HG03196 (cell line): ENCODE measurements around the gene BLMH.
"Not testable (repeated sequence)": the region's sequence is repeated elsewhere in the genome, so short reads cannot be mapped to it uniquely, and the experiment has no call there.

Source experiments
- ATAC-seq: cut with Tn5 transposase; IDR thresholded peaks from one replicate; pipeline ENCODE4 v1.9.1; 2021; ENCODE audit not compliant: unreplicated experiment

Gene BLMH

GRCh38 chr17:30230596-30231125, 61.1 kb downstream of the BLMH start:
- no peak for ATAC-seq

DNA sequence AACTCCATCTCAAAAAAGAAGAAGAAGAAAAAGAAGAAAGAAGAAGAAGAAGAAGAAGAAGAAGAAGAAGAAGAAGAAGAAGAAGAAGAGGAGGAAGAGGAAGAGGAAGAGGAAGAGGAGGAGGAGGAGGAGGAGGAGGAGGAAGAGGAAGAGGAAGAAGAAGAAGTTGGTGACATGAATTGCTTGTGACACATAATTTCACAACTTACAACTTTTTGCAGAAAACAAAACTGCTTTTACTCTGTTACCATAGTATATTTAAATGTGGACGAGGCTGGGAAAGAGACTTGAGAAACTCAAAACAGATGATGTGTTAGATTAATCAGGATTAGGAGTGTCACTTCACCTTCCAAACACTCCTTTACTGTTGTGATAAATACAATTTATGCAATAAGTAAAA, 61.7 kb downstream of the BLMH start:
- ATAC-seq, result not testable (repeated sequence)

DNA sequence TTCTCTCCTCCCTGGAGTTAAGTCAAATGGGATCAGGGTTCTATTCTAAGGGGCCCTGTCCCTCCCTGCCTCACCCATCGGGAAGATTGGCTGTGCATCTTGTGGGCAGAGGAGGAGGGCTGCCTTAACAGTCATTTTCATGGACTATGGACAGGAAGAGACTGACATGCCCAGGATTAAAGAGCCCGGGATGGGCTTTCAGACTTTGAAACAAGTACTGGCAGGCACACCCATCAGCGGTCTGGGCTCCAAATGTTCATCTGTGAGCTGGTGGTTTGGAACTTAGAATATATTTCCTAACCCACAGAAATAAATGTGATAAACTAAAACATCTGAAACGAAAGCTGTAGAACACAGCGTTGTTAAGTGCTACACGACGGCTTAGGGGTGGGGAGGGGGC, 62.7 kb downstream of the BLMH start:
- ATAC-seq, result no peak

- no peak for ATAC-seq
Observed at GRCh38 chr17:30228011-30228410, 63.7 kb downstream of the BLMH start.

DNA sequence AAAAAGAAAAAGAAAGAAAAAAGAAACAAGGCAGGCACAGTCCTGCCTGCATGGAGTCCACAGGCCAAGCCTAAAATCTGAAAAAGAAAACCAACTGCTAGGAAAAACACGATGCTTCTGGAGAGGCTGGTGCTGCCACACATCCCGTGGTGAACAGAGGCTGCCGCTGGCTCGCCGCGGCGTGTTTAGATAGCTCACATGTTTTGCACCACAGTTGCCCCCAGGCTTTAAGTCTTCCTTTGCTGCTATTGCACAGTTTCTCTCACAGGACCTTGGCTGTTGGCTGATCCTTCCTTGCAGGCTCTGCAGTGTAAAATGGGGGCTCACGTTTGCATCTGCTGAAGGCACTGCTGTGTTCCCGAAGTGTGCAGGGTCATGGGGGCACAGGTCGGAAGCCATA, 64.9 kb downstream of the BLMH start:
- no peak for ATAC-seq

DNA sequence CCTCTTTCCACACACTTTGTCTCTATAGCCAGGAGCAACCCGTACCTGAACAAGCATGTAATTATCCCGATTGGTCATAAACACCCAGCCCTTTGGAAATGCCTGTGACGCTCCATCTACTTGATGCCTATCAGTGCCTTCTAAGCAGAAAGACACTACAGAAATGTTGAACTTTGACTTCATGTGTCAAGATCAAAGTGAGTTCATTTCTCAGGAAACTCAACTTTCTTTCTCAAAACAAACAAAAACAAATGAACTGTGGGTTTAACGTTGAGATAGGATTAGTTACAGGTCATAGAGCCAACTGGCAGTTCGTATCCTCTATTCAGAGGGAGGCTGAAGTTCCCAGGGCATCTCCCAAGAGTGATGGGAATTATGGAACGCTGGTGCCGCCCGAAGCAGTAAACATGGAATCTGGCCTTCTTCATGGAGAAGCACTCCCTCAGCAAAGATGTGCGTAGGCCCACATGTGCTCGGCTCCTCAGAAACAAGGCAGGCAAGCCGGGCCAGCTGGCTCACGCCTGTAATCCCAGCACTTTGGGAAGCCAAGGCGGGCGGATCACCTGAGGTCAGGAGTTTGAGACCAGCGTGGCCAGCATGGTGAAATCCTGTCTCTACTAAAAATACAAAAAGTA, 65.7 kb downstream of the BLMH start:
- no peak for ATAC-seq

DNA sequence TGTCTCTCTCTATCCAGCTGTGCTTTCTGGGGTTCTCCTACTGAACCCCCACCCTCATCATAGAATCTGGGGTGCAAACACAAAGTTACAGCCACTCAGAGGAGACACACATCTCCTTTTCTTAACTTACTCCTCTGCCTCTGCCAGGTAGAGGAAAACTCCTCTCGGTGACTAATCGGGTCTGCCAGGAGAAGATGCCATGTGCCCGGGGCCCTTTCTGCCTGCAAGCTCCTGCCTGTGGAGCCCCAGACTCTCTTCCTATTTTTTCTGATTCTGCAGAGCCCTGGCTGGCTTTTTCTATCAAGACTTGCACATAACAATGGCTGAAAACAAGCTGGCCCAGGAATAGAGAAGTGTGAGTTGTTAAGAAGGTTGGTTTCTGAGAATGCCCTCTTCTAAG, 66.6 kb downstream of the BLMH start:
- no peak for ATAC-seq

- no peak for ATAC-seq
Observed at GRCh38 chr17:30224419-30224960, 67.3 kb downstream of the BLMH start.

DNA sequence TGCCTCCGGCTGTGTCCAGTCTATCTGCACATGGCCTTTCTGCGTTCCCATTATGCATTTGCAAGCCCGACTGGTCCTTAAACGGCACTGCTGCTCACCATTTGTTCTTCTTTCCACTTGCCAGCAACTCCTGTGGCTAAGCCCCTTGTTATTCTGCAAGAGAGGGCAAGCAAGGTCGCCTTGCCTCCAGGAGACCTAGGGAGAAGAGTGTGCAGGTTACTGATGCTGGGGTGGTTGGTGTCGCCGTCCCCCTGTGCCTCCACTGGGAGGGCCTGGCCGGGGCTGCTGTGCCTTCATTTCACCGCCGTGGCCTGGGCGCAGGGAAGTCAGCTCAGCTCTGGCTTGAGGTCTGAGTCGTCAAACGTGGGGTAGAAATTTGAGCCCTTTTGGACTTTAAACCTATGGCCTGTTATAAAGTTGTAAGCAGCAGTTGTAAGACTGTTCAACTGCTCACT, 69.0 kb downstream of the BLMH start:
- ATAC-seq, result no peak

- ATAC-seq, result no peak
Observed at GRCh38 chr17:30222251-30222650, 69.5 kb downstream of the BLMH start.

DNA sequence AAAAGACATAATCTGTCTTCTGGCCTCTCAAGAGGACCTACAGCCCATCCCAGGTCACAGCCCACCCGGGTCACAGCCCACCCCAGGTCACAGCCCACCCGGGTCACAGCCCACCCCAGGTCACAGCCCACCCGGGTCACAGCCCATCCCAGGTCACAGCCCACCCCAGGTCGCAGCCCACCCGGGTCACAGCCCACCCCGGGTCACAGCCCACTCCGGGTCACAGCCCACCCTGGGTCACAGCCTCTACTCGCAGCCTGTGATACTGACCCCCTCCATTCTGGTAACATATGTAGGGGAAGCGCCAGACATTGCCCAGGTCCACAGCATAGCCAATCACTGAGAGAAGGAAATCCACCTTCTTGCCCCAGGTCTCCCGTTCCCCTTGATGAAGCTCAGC, 70.4 kb downstream of the BLMH start:
- no peak for ATAC-seq

- ATAC-seq, result no peak
Observed at GRCh38 chr17:30220414-30220813, 71.3 kb downstream of the BLMH start.

- no peak for ATAC-seq
Observed at GRCh38 chr17:30219833-30220232, 71.9 kb downstream of the BLMH start.

- ATAC-seq, result no peak
Observed at GRCh38 chr17:30219315-30219714, 72.4 kb downstream of the BLMH start.

DNA sequence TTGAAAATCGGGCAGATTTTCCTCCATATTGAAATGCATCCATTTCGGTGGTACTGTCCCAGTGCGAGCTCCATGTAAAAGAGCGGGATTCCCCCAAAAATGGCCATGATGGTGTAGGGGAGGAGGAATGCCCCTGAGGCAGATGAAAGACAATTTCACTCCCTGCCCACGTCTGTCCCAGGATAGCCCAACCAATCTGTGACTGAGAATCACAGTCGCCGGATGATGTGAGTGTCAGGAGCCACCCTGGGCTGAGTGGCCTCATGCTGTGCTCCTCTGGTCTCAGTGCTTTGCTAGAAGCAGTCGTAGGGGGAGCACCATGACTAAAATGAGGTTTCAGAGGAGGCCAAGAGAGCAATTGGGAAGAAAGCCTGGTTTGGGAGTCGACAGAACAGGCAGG, 72.9 kb downstream of the BLMH start:
- ATAC-seq, result no peak

DNA sequence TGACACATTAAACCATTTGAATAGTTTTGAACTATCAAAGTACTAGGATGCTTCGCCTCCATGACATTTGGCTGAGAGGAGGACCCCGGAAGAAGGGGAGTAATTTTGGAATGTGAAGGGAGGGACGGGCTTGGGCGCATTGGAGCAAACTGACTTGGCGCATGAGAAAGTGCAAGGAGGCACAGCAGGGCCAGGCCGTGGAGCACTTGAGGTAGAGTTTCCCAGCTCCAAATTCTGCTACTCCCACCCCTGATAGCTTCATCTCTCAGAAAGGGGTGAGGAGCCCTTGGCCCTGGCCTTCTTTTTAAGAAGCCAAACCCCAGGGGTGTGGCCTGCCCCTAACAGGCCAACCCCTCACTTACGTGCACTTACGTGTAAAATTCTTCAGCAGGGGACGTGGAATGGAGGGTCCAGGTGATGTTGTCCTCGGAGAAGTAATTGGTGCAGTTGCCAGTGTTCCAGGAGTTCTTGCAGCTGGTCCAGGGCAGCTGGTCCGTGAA, 73.9 kb downstream of the BLMH start:
- ATAC-seq, result no peak

DNA sequence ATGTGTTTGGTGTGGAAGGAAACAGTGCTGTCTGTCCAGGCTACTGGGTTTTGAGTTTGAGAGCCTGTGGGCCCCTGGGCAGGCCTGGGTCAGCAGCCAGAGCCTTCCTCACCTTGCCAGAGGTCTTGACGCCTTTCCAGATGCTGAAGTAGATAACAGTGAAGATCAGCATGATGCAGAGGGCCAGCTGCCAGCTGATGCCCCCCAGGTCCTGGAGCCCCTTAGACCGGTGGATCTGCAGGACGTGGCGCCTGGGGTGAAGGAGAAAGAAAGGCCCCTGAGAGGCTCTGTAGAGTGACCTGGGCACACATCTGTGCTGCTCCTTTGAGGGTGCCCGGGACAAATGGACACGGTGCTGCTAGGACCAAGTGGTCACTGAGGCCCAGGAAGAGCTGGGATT, 74.7 kb downstream of the BLMH start:
- no peak for ATAC-seq

DNA sequence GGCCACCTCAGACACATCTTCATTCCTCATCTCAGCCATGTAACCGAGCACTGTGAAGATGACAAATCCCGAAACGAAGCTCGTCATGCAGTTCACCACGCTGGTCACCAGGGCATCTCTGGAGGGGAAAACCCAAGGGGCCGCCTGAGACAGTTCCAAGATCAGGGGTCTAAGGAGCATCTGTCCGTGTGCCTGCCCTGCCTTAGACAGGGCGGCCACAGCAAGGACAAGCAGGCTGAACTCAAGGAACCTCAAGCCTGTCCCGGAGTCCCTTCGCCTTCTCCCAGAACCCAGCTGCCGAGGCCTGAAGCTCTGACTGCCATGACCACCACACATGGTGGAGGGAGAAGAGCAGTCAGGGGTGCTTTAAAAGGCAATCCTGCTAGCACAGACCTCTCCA, 79.0 kb downstream of the BLMH start:
- ATAC-seq, result peak; percentile 76

DNA sequence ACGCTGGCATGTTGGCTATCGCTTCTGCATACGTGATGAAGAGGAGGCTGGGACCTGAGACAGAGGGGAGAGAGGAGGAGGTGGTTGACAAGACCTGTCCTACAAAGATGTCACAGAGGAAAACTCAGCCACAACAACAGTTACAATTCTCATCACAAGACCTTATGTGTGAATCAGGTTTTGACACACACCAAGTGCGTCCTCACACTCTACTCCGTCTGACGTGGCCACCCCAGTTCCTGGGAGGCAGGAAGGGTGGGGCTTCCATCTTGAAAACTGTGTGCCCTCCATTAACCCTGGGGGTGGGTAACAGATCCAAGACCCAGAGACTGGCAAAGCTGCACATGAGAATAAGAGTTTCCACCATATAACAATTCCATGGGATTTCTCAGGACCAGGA, 80.4 kb downstream of the BLMH start:
- no peak for ATAC-seq

GRCh38 chr17:30210901-30211300, 80.8 kb downstream of the BLMH start:
- ATAC-seq, result no peak

- no peak for ATAC-seq
Observed at GRCh38 chr17:30210366-30210765, 81.4 kb downstream of the BLMH start.

- no peak for ATAC-seq
Observed at GRCh38 chr17:30209930-30210329, 81.8 kb downstream of the BLMH start.

GRCh38 chr17:30208214-30208613, 83.5 kb downstream of the BLMH start:
- ATAC-seq, result no peak
